K562 (cell line): Measurements from ENCODE around the gene TOM1L2. TPM values are rescaled to one million over a fixed set of nuclear protein-coding genes. Genes with fewer than 3 reads are reported as not detected.
A peak's percentile ranks its signal among the peaks of the same experiment; 100 is the strongest.

ENCODE experiments used
- DPF2 ChIP-seq: fragments of 450-650 bp; IDR thresholded peaks from 2 replicates; pipeline ENCODE4 v1.6.1; 2016
- RFX5 ChIP-seq: IDR thresholded peaks from 2 replicates; pipeline ENCODE4 v1.6.1; 2011; ENCODE audit warnings: low read depth, mild to moderate bottlenecking, improper control_type of control experiment, low read length
- THAP12 ChIP-seq: fragments of 250-450 bp; sonication (Bioruptor Pico); IDR thresholded peaks from 2 replicates; pipeline ENCODE4 v1.9.0; 2021; ENCODE audit warnings: mild to moderate bottlenecking, inconsistent platforms
- ZFX ChIP-seq: sonication (generic); formaldehyde crosslinking; IDR thresholded peaks from 2 replicates; pipeline ENCODE4 v1.8.0; 2022; ENCODE audit warnings: mild to moderate bottlenecking, missing genetic modification reagents, moderate library complexity
- ZNF12 ChIP-seq: sonication (generic); formaldehyde crosslinking; IDR thresholded peaks from 2 replicates; pipeline ENCODE4 v1.4.0; 2020; ENCODE audit warnings: mild to moderate bottlenecking, missing genetic modification reagents
- polyA plus RNA-seq, 8 experiments: library from polyadenylated mRNA; depleted of rRNA in 4 of 8; stranded (reverse) in 5 of 8; unstranded in 3 of 8; fragments of >200 nt; fragmentation: Nextera tagmentation in 2 of 8; fragmentation: Illumina TruSeq in 1 of 8; extraction: Ambion mirVana in 2 of 8; extraction: Trizol in 1 of 8; gene quantifications; 2 replicates each; pipeline versions ENCODE4 v1.2.1 to v1.2.3, GENCODE V29; 2011 to 2014; ENCODE audit warnings: inconsistent platforms in 1 of 8, missing spikeins in 1 of 8
- total RNA-seq, 7 experiments: library from RNA; depleted of rRNA in 6 of 7; stranded (reverse); fragments of >200 nt in 6 of 7; fragmentation: Illumina TruSeq in 2 of 7; extraction: Trizol in 2 of 7; gene quantifications; 2 replicates each; pipeline versions ENCODE4 v1.2.1 to v1.2.3, GENCODE V29; 2011 to 2021; ENCODE audit warnings: low replicate concordance in 1 of 7
- TF ChIP-seq, protein P1 (sequence below), 2 experiments: fragments of 450-650 bp in 1 of 2; sonication (generic) in 1 of 2; formaldehyde crosslinking in 1 of 2; IDR thresholded peaks; 2 replicates each; pipeline versions ENCODE4 v1.7.1 to v1.9.0; 2016 to 2022; ENCODE audit warnings: inconsistent platforms in 1 of 2, mild to moderate bottlenecking in 1 of 2, missing genetic modification reagents in 1 of 2
- TF ChIP-seq, protein P2 (sequence below): sonication (generic); formaldehyde crosslinking; IDR thresholded peaks from 2 replicates; pipeline ENCODE4 v1.9.0; 2022; ENCODE audit warnings: mild to moderate bottlenecking, missing genetic modification reagents

TOM1L2 gene
- total and polyA plus RNA-seq, 9 of the 15 experiments (the other 6 are each of a cell fraction or from before 2014, with no cell fraction given): 0.07 to 6.0 (median 2.5) TPM

- TF ChIP-seq, protein P1, sequence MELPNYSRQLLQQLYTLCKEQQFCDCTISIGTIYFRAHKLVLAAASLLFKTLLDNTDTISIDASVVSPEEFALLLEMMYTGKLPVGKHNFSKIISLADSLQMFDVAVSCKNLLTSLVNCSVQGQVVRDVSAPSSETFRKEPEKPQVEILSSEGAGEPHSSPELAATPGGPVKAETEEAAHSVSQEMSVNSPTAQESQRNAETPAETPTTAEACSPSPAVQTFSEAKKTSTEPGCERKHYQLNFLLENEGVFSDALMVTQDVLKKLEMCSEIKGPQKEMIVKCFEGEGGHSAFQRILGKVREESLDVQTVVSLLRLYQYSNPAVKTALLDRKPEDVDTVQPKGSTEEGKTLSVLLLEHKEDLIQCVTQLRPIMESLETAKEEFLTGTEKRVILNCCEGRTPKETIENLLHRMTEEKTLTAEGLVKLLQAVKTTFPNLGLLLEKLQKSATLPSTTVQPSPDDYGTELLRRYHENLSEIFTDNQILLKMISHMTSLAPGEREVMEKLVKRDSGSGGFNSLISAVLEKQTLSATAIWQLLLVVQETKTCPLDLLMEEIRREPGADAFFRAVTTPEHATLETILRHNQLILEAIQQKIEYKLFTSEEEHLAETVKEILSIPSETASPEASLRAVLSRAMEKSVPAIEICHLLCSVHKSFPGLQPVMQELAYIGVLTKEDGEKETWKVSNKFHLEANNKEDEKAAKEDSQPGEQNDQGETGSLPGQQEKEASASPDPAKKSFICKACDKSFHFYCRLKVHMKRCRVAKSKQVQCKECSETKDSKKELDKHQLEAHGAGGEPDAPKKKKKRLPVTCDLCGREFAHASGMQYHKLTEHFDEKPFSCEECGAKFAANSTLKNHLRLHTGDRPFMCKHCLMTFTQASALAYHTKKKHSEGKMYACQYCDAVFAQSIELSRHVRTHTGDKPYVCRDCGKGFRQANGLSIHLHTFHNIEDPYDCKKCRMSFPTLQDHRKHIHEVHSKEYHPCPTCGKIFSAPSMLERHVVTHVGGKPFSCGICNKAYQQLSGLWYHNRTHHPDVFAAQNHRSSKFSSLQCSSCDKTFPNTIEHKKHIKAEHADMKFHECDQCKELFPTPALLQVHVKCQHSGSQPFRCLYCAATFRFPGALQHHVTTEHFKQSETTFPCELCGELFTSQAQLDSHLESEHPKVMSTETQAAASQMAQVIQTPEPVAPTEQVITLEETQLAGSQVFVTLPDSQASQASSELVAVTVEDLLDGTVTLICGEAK (IDR thresholded peaks at IDR 0.05): no peak
- TF ChIP-seq, protein P1 (CRISPR knock-in tag; IDR thresholded peaks at IDR 0.05): no peak
- no peak for TF ChIP-seq THAP12 (CRISPR knock-in tag)
- no peak for TF ChIP-seq DPF2
- TF ChIP-seq ZNF12 (CRISPR knock-in tag): no peak
- TF ChIP-seq RFX5: no peak
- peak; percentile 11; the same call in 1 of the 2 replicates for TF ChIP-seq ZFX (CRISPR knock-in tag)
- TF ChIP-seq, protein P2, sequence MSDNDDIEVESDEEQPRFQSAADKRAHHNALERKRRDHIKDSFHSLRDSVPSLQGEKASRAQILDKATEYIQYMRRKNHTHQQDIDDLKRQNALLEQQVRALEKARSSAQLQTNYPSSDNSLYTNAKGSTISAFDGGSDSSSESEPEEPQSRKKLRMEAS (CRISPR knock-in tag): peak; percentile 41; the same call in 1 of the 2 replicates
- TF ChIP-seq, all 486 proteins: peak for 8
These were observed 137.2 kb downstream of the TOM1L2 start (continued) for GRCh38 chr17:17834974-17835373.
